ENCODE measurements around the gene AP4M1.

DNA sequence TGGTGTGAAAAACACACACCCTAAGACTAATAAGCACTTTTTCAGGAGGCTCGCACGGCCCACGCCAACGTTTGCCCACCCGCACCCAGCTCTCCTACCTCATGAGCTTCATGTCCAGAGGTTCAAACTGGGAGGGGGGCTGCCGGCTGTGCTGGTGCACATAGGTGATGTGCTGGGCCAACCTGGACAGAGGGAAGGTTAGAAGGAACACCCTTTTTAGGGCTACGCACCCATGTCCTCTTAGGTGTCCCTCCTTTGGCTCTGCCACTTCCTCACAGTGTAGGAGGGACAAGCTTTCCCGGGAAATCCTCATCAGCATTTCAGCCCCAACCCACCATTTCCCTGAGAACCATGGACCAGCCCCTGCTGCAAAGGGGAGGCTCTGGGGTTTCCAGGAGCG is 6.2 kb upstream of the AP4M1 start:
- TF ChIP-seq, protein P1, sequence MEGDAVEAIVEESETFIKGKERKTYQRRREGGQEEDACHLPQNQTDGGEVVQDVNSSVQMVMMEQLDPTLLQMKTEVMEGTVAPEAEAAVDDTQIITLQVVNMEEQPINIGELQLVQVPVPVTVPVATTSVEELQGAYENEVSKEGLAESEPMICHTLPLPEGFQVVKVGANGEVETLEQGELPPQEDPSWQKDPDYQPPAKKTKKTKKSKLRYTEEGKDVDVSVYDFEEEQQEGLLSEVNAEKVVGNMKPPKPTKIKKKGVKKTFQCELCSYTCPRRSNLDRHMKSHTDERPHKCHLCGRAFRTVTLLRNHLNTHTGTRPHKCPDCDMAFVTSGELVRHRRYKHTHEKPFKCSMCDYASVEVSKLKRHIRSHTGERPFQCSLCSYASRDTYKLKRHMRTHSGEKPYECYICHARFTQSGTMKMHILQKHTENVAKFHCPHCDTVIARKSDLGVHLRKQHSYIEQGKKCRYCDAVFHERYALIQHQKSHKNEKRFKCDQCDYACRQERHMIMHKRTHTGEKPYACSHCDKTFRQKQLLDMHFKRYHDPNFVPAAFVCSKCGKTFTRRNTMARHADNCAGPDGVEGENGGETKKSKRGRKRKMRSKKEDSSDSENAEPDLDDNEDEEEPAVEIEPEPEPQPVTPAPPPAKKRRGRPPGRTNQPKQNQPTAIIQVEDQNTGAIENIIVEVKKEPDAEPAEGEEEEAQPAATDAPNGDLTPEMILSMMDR (IDR thresholded peaks at IDR 0.05), result no peak
- TF ChIP-seq EP300 (IDR thresholded peaks at IDR 0.05), result no peak
- TF ChIP-seq POLR2A (IDR thresholded peaks at IDR 0.05), result no peak
- no peak for TF ChIP-seq POLR2AphosphoS5 (IDR thresholded peaks at IDR 0.05)

Data from gastroesophageal sphincter (tissue), 3 donors.